RWPE1 (cell line): Measurements from ENCODE around the gene BRSK1.

Experiments
- CTCF ChIA-PET: fragments of 350-600 bp; sonication (Branson Sonifier 250); formaldehyde crosslinking; extraction: SDS; loops from one replicate; lab custom pipeline; 2021; lab: Yijun Ruan, JAX
- POLR2A ChIA-PET: fragments of 400-600 bp; formaldehyde crosslinking; extraction: SDS; loops from one replicate; lab custom pipeline; 2020; ENCODE audit warnings: antibody characterized with exemption; ENCODE audit not compliant: low non-redundant PET; lab: Yijun Ruan, JAX
- DNase-seq: peaks from one replicate; pipeline ENCODE4 v3.0.0; 2012; ENCODE audit warnings: low spot score
- H3K27ac ChIP-seq: fragments of 450-650 bp; 2 replicates; pipeline ENCODE4 v1.5.1; 2017
- CTCF ChIP-seq: fragments of 450-650 bp; conservative IDR thresholded peaks from 2 replicates; pipeline ENCODE4 v1.5.1; 2017; ENCODE audit warnings: low read depth, mild to moderate bottlenecking

Gene BRSK1

GRCh38 chr19:55360902-55361301 lies 77.1 kb downstream of the BRSK1 start:
- POLR2A ChIA-PET, result interaction anchor here (0.6 kb wide), 1 partner anchor 45 kb away, joined by 6 read pairs; no protein-coding TSS in a partner anchor
- H3K27ac ChIP-seq, result no peak overlapping the region
- no peak for TF ChIP-seq CTCF
- DNase-seq, result no peak
- CTCF ChIA-PET, result interaction anchor here (0.5 kb wide), 1 partner anchor 19 kb away, joined by 3 read pairs; no protein-coding TSS in a partner anchor
